Testis (tissue), 3 donors: ENCODE measurements around the gene FBXW5. TPM values are rescaled to one million over a fixed set of nuclear protein-coding genes. Genes with fewer than 3 reads are reported as not detected.

ENCODE experiments used
- DNase-seq: peaks from one replicate; pipeline ENCODE4 v3.0.0-alpha.2; 2019
- H3K27ac ChIP-seq, 2 donors: fragments of 200-600 bp; sonication (generic); one replicate each; pipeline ENCODE4 v1.5.1; 2019
- H3K27me3 ChIP-seq: fragments of 200-600 bp; sonication (generic); one replicate; pipeline ENCODE4 v1.5.1; 2019
- H3K36me3 ChIP-seq: fragments of 200-600 bp; sonication (generic); one replicate; pipeline ENCODE4 v1.5.1; 2017; ENCODE audit warnings: low read depth; ENCODE audit errors: missing control alignments
- H3K4me1 ChIP-seq: fragments of 200-600 bp; sonication (generic); one replicate; pipeline ENCODE4 v1.5.1; 2019
- H3K4me3 ChIP-seq, 2 donors: fragments of 200-600 bp; sonication (generic); one replicate each; pipeline ENCODE4 v1.5.1; 2017 to 2019
- H3K9me3 ChIP-seq: fragments of 200-600 bp; sonication (generic); one replicate; pipeline ENCODE4 v1.5.1; 2017
- POLR2A ChIP-seq: fragments of 450-650 bp; IDR thresholded peaks from one replicate; pipeline ENCODE4 v1.6.1; 2017; ENCODE audit warnings: antibody characterized with exemption, mild to moderate bottlenecking, moderate library complexity
- WGBS, 2 donors: methylation state at CpG; one replicate each; pipeline ENCODE4 v1.1.5; 2018; 5-methylcytosine and 5-hydroxymethylcytosine counted together
- intact Hi-C: fragments of 100-400 bp; cut with DNase I; formaldehyde crosslinking; loops from one replicate; pipeline ENCODE4 v1.15.1; 2023; ENCODE audit warnings: low total_unique reads
- polyA plus RNA-seq: library from polyadenylated mRNA; stranded (reverse); fragments of 350-450 nt; fragmentation: Illumina TruSeq; extraction: RNeasy Lipid Tissue Mini Kit (QIAGEN cat#74804); gene quantifications from one replicate; pipeline ENCODE4 v1.2.3, GENCODE V29; 2014; ENCODE audit warnings: low read depth, low replicate concordance; ENCODE audit not compliant: insufficient read depth
- total RNA-seq, 2 donors: library from RNA; depleted of rRNA; stranded (reverse); fragments of >200 nt; gene quantifications; one replicate each; pipeline ENCODE4 v1.2.3, GENCODE V29; 2016
- TF ChIP-seq, protein P1 (sequence below), 3 experiments: fragments of 450-650 bp in 2 of 3; fragments of 200-600 bp in 1 of 3; sonication (generic) in 1 of 3; IDR thresholded peaks; one replicate each; pipeline ENCODE4 v1.5.1; 2016 to 2019; ENCODE audit warnings: antibody characterized with exemption in 3 of 3, mild to moderate bottlenecking in 2 of 3, moderate library complexity in 1 of 3

FBXW5 gene
- total and polyA plus RNA-seq, 3 donors from 2014 or later, result 452 to 749 (median 509) TPM

- peaks cover 34% of the 10 kb centered on the region for H3K4me1 ChIP-seq
- H3K9me3 ChIP-seq, result no peaks in the 10 kb centered on the region
- TF ChIP-seq, protein P1, sequence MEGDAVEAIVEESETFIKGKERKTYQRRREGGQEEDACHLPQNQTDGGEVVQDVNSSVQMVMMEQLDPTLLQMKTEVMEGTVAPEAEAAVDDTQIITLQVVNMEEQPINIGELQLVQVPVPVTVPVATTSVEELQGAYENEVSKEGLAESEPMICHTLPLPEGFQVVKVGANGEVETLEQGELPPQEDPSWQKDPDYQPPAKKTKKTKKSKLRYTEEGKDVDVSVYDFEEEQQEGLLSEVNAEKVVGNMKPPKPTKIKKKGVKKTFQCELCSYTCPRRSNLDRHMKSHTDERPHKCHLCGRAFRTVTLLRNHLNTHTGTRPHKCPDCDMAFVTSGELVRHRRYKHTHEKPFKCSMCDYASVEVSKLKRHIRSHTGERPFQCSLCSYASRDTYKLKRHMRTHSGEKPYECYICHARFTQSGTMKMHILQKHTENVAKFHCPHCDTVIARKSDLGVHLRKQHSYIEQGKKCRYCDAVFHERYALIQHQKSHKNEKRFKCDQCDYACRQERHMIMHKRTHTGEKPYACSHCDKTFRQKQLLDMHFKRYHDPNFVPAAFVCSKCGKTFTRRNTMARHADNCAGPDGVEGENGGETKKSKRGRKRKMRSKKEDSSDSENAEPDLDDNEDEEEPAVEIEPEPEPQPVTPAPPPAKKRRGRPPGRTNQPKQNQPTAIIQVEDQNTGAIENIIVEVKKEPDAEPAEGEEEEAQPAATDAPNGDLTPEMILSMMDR (IDR thresholded peaks at IDR 0.05), result no peak
- H3K4me3 ChIP-seq, result peak overlapping the region; percentile 85 to 90
- H3K27ac ChIP-seq, result peak overlapping the region; percentile 74 to 87
- no peaks in the 10 kb centered on the region for H3K27me3 ChIP-seq
- no peak for DNase-seq
- H3K36me3 ChIP-seq, result no peaks in the 10 kb centered on the region
- WGBS, 2 donors, result 32% methylated on average over 33 of the region's 61 CpGs; no CpG with 5 or more reads in 1 of the 2 donors
- intact Hi-C loops, result loop anchor here (5.0 kb wide), 1 partner anchor 136 kb away; the partner anchor contains the start of gene RABL6
Observed at GRCh38 chr9:136943291-136944211, 987 bp downstream of the FBXW5 start.

- Histone ChIP-seq H3K36me3 (no peaks in the 10 kb centered on the region), H3K27me3 (no peaks in the 10 kb centered on the region), H3K4me1 (peaks cover 29% of the 10 kb centered on the region), H3K4me3 (no peak overlapping the region), H3K9me3 (no peaks in the 10 kb centered on the region), H3K27ac (no peak overlapping the region)
- intact Hi-C loops, result loop anchor here (5.0 kb wide), 1 partner anchor 136 kb away; the partner anchor contains the start of gene RABL6
- TF ChIP-seq POLR2A, result no peak
- no peak for DNase-seq
- WGBS, 2 donors, result 92 to 94% methylated on average over 2 to 16 of the region's 16 CpGs
Observed at GRCh38 chr9:136942881-136943230, 1.7 kb downstream of the FBXW5 start.

GRCh38 chr9:136942112-136942880 is 2.2 kb downstream of the FBXW5 start:
- H3K4me1 ChIP-seq, result peaks cover 24% of the 10 kb centered on the region
- 92 to 95% methylated on average over 21 to 57 of the region's 60 CpGs for WGBS, 2 donors
- no peak overlapping the region for H3K27ac ChIP-seq
- DNase-seq, result no peak
- H3K36me3 ChIP-seq, result no peaks in the 10 kb centered on the region
- no peaks in the 10 kb centered on the region for H3K9me3 ChIP-seq
- TF ChIP-seq POLR2A, result no peak
- TF ChIP-seq, protein P1 (IDR thresholded peaks at IDR 0.05), result no peak
- H3K4me3 ChIP-seq, result no peak overlapping the region
- intact Hi-C loops, result loop anchor here (5.0 kb wide), 1 partner anchor 135 kb away; the partner anchor contains the start of gene RABL6
- H3K27me3 ChIP-seq, result no peaks in the 10 kb centered on the region

DNA sequence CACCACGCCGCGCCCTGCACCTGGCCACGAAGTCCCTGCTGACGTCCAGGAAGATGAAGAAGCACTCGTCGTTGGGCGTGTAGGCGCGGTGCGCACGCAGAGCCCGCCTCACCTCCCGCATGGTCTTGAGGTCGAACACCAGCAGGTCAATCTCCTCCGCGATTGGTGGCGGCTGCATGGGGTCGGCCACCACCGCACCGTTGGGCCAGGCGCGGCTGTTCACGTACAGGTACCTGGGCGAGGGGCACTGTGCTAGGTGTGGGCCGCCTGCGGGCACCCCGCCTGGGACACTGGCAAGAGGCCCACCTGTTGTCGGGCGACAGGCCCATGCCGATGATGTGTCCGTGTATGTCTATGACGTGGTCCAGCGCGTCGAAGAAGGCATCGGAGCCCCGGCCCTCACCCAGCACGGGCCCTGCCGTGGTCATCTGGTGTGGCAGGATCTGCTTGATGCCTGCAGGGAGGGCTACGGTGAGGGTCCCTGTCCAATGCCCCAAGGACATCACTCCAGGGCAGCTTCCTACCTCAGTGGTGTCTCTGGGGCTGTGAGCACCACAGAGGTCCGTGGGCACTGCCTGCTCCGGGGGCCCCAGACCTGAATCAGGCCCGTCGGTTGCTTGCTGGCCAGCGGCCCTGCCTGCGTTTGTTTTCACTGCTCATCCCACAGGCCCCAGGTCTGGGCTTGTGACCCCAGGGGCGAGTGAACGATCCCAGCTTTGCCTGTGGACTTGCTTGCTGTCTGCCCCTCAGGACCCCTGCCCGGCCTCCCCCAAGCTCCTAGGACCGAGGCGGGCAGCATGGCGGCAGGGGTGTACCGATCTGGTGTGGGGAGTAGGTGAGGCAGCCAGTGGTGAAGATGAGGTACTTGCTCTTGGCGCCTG is 3.1 kb downstream of the FBXW5 start:
- Histone ChIP-seq H3K27ac (no peak overlapping the region), H3K4me3 (no peak overlapping the region), H3K9me3 (no peaks in the 10 kb centered on the region), H3K4me1 (peaks cover 19% of the 10 kb centered on the region), H3K27me3 (no peaks in the 10 kb centered on the region), H3K36me3 (no peaks in the 10 kb centered on the region)
- 95 to 97% methylated on average over 37 to 55 of the region's 55 CpGs for WGBS, 2 donors
- no peak for DNase-seq
- TF ChIP-seq POLR2A, result no peak
- TF ChIP-seq, protein P1 (IDR thresholded peaks at IDR 0.05), result no peak
- intact Hi-C loops, result loop anchor here (5.0 kb wide), 1 partner anchor 134 kb away; the partner anchor contains the start of gene RABL6
